HEK293 (cell line): ENCODE measurements around the gene SF3B6.

Source experiments
- CTCF ChIA-PET: fragments of 350-600 bp; formaldehyde crosslinking; extraction: SDS; loops from one replicate; lab custom pipeline; 2021; ENCODE audit warnings: antibody characterized with exemption; lab: Yijun Ruan, JAX
- POLR2A ChIA-PET: fragments of 300-600 bp; formaldehyde crosslinking; extraction: SDS; loops from one replicate; lab custom pipeline; 2020; ENCODE audit warnings: antibody characterized with exemption, inconsistent platforms; lab: Yijun Ruan, JAX
- H3K27ac ChIP-seq: fragments of 200-500 bp; sonication (Bioruptor generic); 2 replicates; pipeline ENCODE4 v1.5.1; 2014; ENCODE audit warnings: low read depth, low read length, control low read depth, inconsistent platforms; ENCODE audit errors: extremely low read depth
- H3K36me3 ChIP-seq, 2 experiments: fragments of 200-500 bp in 1 of 2; sonication (Bioruptor generic) in 1 of 2; 1 replicate in 1 of 2; 2 replicates in 1 of 2; pipeline ENCODE4 v1.5.1; 2014 to 2017; ENCODE audit warnings: inconsistent platforms in 2 of 2, low read length in 2 of 2; ENCODE audit not compliant: control insufficient read depth in 2 of 2, insufficient read depth in 1 of 2
- H3K4me1 ChIP-seq: fragments of 200-500 bp; sonication (Bioruptor generic); 2 replicates; pipeline ENCODE4 v1.5.1; 2014; ENCODE audit warnings: mild to moderate bottlenecking, low read length, inconsistent platforms; ENCODE audit not compliant: control insufficient read depth, insufficient read depth
- H3K4me3 ChIP-seq: 2 replicates; pipeline ENCODE4 v1.5.1; 2011; ENCODE audit warnings: low read depth, mild to moderate bottlenecking, control low read depth, low read length, moderate library complexity
- H3K9me3 ChIP-seq: fragments of 200-500 bp; sonication (Bioruptor generic); 2 replicates; pipeline ENCODE4 v1.5.1; 2014; ENCODE audit warnings: low read depth, low read length, inconsistent platforms; ENCODE audit not compliant: control insufficient read depth, insufficient read depth
- KLF10 ChIP-seq: fragments of 450-650 bp; IDR thresholded peaks from 2 replicates; pipeline ENCODE4 v1.5.1; 2018; ENCODE audit warnings: missing biosample characterization, mild to moderate bottlenecking, missing genetic modification characterization
- MZF1 ChIP-seq: fragments of 450-650 bp; formaldehyde crosslinking; IDR thresholded peaks from 2 replicates; pipeline ENCODE4 v1.5.1; 2017; ENCODE audit warnings: missing biosample characterization, missing genetic modification characterization, borderline replicate concordance
- SCRT2 ChIP-seq: fragments of 450-650 bp; formaldehyde crosslinking; IDR thresholded peaks from 2 replicates; pipeline ENCODE4 v1.5.1; 2016; ENCODE audit warnings: missing biosample characterization, missing genetic modification characterization
- SP2 ChIP-seq: fragments of 450-650 bp; formaldehyde crosslinking; IDR thresholded peaks from 2 replicates; pipeline ENCODE4 v1.5.1; 2016; ENCODE audit warnings: missing biosample characterization, missing genetic modification characterization
- SP3 ChIP-seq: fragments of 450-650 bp; formaldehyde crosslinking; IDR thresholded peaks from 2 replicates; pipeline ENCODE4 v1.5.1; 2016; ENCODE audit warnings: missing biosample characterization, missing genetic modification characterization
- SP7 ChIP-seq: fragments of 450-650 bp; formaldehyde crosslinking; IDR thresholded peaks from 2 replicates; pipeline ENCODE4 v1.5.1; 2016; ENCODE audit warnings: missing biosample characterization, missing genetic modification characterization
- ZBTB48 ChIP-seq: fragments of 450-650 bp; formaldehyde crosslinking; IDR thresholded peaks from 2 replicates; pipeline ENCODE4 v1.5.1; 2016; ENCODE audit warnings: missing biosample characterization, missing genetic modification characterization
- ZEB2 ChIP-seq: fragments of 450-650 bp; formaldehyde crosslinking; IDR thresholded peaks from 2 replicates; pipeline ENCODE4 v1.5.1; 2016; ENCODE audit warnings: missing biosample characterization, missing genetic modification characterization
- ZFP69B ChIP-seq: fragments of 450-650 bp; formaldehyde crosslinking; IDR thresholded peaks from 2 replicates; pipeline ENCODE4 v1.5.1; 2016; ENCODE audit warnings: missing biosample characterization, missing genetic modification characterization
- ZIC2 ChIP-seq: fragments of 450-650 bp; formaldehyde crosslinking; IDR thresholded peaks from 2 replicates; pipeline ENCODE4 v1.5.1; 2016; ENCODE audit warnings: missing biosample characterization, missing genetic modification characterization
- ZNF214 ChIP-seq: fragments of 450-650 bp; formaldehyde crosslinking; IDR thresholded peaks from 2 replicates; pipeline ENCODE4 v1.5.1; 2017; ENCODE audit warnings: missing biosample characterization, mild to moderate bottlenecking, missing genetic modification characterization, borderline replicate concordance
- ZNF302 ChIP-seq: fragments of 450-650 bp; formaldehyde crosslinking; IDR thresholded peaks from 2 replicates; pipeline ENCODE4 v1.5.1; 2016; ENCODE audit warnings: missing biosample characterization, missing genetic modification characterization, low read depth
- ZNF555 ChIP-seq: fragments of 450-650 bp; formaldehyde crosslinking; conservative IDR thresholded peaks from 2 replicates; pipeline ENCODE4 v1.5.1; 2017; ENCODE audit warnings: missing biosample characterization, mild to moderate bottlenecking, missing genetic modification characterization, inconsistent platforms
- ZNF558 ChIP-seq: fragments of 450-650 bp; formaldehyde crosslinking; IDR thresholded peaks from 2 replicates; pipeline ENCODE4 v1.5.1; 2016; ENCODE audit warnings: missing biosample characterization, missing genetic modification characterization
- ZNF561 ChIP-seq: fragments of 450-650 bp; IDR thresholded peaks from 2 replicates; pipeline ENCODE4 v1.5.1; 2018; ENCODE audit warnings: missing biosample characterization, missing genetic modification characterization, borderline replicate concordance
- ZNF571 ChIP-seq: fragments of 450-650 bp; formaldehyde crosslinking; IDR thresholded peaks from 2 replicates; pipeline ENCODE4 v1.5.0; 2017; ENCODE audit warnings: missing biosample characterization, missing genetic modification characterization
- ZNF600 ChIP-seq: fragments of 450-650 bp; formaldehyde crosslinking; IDR thresholded peaks from 2 replicates; pipeline ENCODE4 v1.5.1; 2016; ENCODE audit warnings: missing biosample characterization, missing genetic modification characterization
- ZNF692 ChIP-seq: fragments of 450-650 bp; formaldehyde crosslinking; IDR thresholded peaks from 2 replicates; pipeline ENCODE4 v1.5.1; 2016; ENCODE audit warnings: missing biosample characterization, missing genetic modification characterization
- ZNF76 ChIP-seq: fragments of 450-650 bp; formaldehyde crosslinking; IDR thresholded peaks from 2 replicates; pipeline ENCODE4; 2016; ENCODE audit warnings: low read depth, missing biosample characterization, missing genetic modification characterization, borderline replicate concordance
- ZNF843 ChIP-seq: fragments of 450-650 bp; formaldehyde crosslinking; IDR thresholded peaks from 2 replicates; pipeline ENCODE4 v1.5.1; 2016; ENCODE audit warnings: missing biosample characterization, missing genetic modification characterization
- TF ChIP-seq, protein P1 (sequence below): fragments of 450-650 bp; formaldehyde crosslinking; IDR thresholded peaks from 2 replicates; pipeline ENCODE4 v1.5.1; 2016; ENCODE audit warnings: missing biosample characterization, missing genetic modification characterization
- TF ChIP-seq, protein P2 (sequence below): fragments of 450-650 bp; formaldehyde crosslinking; conservative IDR thresholded peaks from 2 replicates; pipeline ENCODE4 v1.5.1; 2016; ENCODE audit warnings: low read depth, missing biosample characterization, missing genetic modification characterization
- TF ChIP-seq, protein P3 (sequence below): fragments of 450-650 bp; formaldehyde crosslinking; IDR thresholded peaks from 2 replicates; pipeline ENCODE4 v1.5.1; 2016; ENCODE audit warnings: missing biosample characterization, missing genetic modification characterization, borderline replicate concordance

SF3B6 gene

DNA sequence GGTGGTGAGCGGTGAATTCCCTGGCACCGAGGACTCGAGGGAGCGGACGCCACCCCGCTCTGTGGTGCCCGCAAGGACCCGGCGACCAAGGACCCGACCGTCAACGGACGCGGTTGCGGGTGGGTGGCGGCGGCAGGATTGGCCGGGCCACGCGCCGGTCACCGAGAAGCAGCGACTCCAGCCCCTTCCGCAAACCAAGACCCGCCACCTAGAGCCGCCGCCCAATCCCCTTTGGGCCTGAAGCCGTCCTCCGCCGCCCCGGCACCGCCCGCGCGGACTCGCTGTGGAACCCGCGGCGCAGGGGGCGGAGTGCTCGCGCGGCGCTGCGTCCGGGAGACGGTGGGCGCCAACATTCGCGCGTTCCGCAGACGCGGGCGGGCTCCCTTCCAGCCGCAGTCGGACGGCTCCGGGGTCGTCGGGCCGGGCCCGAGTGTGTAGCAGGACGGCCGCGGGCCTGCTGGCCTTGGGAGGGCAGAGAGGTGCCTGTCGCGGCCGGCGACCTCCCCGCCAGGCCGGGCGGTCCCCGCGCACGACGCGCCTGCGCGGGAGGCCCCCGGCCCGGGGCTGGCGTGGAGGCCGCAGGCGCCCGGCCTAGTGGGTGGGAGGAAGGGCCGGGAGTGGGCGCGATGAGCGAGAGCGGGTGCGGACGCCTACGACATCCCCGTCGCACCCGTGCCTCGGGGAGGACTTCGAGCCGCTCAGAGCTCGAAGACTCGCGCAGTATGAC, 47.2 kb upstream of the SF3B6 start, which contains the start of the genes FAM228B and PFN4:
TSS of gene FAM228B (plus strand) at position 275 of the 727 bp plus-strand sequence. CDS start 893 bp downstream, outside the sequence.
TSS of gene PFN4 (minus strand) at position 140 of the 727 bp plus-strand sequence. CDS start 799 bp downstream, outside the sequence.
- CTCF ChIA-PET, result no interaction called here
- POLR2A ChIA-PET, result interaction anchor here (0.7 to 2.0 kb wide), 5 partner anchors 12 to 196 kb away, joined by 3 to 11 read pairs (median 4); partner anchors contain the start of genes ATAD2B, SF3B6, TP53I3 and WDCP
- H3K27ac ChIP-seq, result peak within 1 kb of the TSS; percentile 79
- no peaks in the 10 kb centered on the region for H3K9me3 ChIP-seq
- no peaks in the 10 kb centered on the region for H3K36me3 ChIP-seq
- peak within 1 kb of the TSS; percentile 72 for H3K4me3 ChIP-seq
- peaks cover 3% of the 10 kb centered on the region for H3K4me1 ChIP-seq
- TF ChIP-seq ZFP69B (tag by site-specific recombination) (no peak), ZNF692 (0 out of 2 replicates have a peak, but pooled peaks have one; percentile 36), SP7 (tag by site-specific recombination) (peak; percentile 60), ZNF558 (tag by site-specific recombination) (no peak), SP3 (peak; percentile 62), ZNF600 (tag by site-specific recombination) (peak; percentile 55), ZNF555 (tag by site-specific recombination) (no peak), ZEB2 (tag by site-specific recombination) (peak; percentile 61; the same call in 1 of the 2 replicates), ZNF561 (tag by site-specific recombination) (peak; percentile 89), MZF1 (tag by site-specific recombination) (peak; percentile 41; the same call in 1 of the 2 replicates), ZBTB48 (tag by site-specific recombination) (peak; percentile 69; the same call in 1 of the 2 replicates), ZNF214 (tag by site-specific recombination) (no peak), KLF10 (tag by site-specific recombination) (peak; percentile 56), ZNF571 (tag by site-specific recombination) (no peak), ZIC2 (tag by site-specific recombination) (peak; percentile 31; the same call in 1 of the 2 replicates), ZNF76 (tag by site-specific recombination) (peak; percentile 50; the same call in 1 of the 2 replicates), ZNF302 (tag by site-specific recombination) (no peak), SP2 (peak; percentile 81), SCRT2 (tag by site-specific recombination) (peak; percentile 9; the same call in 1 of the 2 replicates), ZNF843 (tag by site-specific recombination) (0 out of 2 replicates have a peak, but pooled peaks have one; percentile 19)
- TF ChIP-seq, protein P1, sequence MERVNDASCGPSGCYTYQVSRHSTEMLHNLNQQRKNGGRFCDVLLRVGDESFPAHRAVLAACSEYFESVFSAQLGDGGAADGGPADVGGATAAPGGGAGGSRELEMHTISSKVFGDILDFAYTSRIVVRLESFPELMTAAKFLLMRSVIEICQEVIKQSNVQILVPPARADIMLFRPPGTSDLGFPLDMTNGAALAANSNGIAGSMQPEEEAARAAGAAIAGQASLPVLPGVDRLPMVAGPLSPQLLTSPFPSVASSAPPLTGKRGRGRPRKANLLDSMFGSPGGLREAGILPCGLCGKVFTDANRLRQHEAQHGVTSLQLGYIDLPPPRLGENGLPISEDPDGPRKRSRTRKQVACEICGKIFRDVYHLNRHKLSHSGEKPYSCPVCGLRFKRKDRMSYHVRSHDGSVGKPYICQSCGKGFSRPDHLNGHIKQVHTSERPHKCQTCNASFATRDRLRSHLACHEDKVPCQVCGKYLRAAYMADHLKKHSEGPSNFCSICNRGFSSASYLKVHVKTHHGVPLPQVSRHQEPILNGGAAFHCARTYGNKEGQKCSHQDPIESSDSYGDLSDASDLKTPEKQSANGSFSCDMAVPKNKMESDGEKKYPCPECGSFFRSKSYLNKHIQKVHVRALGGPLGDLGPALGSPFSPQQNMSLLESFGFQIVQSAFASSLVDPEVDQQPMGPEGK (tag by site-specific recombination), result peak; percentile 59
- TF ChIP-seq, protein P2, sequence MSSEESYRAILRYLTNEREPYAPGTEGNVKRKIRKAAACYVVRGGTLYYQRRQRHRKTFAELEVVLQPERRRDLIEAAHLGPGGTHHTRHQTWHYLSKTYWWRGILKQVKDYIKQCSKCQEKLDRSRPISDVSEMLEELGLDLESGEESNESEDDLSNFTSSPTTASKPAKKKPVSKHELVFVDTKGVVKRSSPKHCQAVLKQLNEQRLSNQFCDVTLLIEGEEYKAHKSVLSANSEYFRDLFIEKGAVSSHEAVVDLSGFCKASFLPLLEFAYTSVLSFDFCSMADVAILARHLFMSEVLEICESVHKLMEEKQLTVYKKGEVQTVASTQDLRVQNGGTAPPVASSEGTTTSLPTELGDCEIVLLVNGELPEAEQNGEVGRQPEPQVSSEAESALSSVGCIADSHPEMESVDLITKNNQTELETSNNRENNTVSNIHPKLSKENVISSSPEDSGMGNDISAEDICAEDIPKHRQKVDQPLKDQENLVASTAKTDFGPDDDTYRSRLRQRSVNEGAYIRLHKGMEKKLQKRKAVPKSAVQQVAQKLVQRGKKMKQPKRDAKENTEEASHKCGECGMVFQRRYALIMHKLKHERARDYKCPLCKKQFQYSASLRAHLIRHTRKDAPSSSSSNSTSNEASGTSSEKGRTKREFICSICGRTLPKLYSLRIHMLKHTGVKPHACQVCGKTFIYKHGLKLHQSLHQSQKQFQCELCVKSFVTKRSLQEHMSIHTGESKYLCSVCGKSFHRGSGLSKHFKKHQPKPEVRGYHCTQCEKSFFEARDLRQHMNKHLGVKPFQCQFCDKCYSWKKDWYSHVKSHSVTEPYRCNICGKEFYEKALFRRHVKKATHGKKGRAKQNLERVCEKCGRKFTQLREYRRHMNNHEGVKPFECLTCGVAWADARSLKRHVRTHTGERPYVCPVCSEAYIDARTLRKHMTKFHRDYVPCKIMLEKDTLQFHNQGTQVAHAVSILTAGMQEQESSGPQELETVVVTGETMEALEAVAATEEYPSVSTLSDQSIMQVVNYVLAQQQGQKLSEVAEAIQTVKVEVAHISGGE (tag by site-specific recombination), result peak; percentile 31; the same call in 1 of the 2 replicates
- TF ChIP-seq, protein P3, sequence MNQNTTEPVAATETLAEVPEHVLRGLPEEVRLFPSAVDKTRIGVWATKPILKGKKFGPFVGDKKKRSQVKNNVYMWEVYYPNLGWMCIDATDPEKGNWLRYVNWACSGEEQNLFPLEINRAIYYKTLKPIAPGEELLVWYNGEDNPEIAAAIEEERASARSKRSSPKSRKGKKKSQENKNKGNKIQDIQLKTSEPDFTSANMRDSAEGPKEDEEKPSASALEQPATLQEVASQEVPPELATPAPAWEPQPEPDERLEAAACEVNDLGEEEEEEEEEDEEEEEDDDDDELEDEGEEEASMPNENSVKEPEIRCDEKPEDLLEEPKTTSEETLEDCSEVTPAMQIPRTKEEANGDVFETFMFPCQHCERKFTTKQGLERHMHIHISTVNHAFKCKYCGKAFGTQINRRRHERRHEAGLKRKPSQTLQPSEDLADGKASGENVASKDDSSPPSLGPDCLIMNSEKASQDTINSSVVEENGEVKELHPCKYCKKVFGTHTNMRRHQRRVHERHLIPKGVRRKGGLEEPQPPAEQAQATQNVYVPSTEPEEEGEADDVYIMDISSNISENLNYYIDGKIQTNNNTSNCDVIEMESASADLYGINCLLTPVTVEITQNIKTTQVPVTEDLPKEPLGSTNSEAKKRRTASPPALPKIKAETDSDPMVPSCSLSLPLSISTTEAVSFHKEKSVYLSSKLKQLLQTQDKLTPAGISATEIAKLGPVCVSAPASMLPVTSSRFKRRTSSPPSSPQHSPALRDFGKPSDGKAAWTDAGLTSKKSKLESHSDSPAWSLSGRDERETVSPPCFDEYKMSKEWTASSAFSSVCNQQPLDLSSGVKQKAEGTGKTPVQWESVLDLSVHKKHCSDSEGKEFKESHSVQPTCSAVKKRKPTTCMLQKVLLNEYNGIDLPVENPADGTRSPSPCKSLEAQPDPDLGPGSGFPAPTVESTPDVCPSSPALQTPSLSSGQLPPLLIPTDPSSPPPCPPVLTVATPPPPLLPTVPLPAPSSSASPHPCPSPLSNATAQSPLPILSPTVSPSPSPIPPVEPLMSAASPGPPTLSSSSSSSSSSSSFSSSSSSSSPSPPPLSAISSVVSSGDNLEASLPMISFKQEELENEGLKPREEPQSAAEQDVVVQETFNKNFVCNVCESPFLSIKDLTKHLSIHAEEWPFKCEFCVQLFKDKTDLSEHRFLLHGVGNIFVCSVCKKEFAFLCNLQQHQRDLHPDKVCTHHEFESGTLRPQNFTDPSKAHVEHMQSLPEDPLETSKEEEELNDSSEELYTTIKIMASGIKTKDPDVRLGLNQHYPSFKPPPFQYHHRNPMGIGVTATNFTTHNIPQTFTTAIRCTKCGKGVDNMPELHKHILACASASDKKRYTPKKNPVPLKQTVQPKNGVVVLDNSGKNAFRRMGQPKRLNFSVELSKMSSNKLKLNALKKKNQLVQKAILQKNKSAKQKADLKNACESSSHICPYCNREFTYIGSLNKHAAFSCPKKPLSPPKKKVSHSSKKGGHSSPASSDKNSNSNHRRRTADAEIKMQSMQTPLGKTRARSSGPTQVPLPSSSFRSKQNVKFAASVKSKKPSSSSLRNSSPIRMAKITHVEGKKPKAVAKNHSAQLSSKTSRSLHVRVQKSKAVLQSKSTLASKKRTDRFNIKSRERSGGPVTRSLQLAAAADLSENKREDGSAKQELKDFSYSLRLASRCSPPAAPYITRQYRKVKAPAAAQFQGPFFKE (tag by site-specific recombination), result no peak
